OCI-LY1 (cell line): ENCODE results near the gene CAB39L.

ENCODE experiments used
- H2AFZ ChIP-seq: fragments of 200-600 bp; sonication (generic), shearing (Covaris generic); 2 replicates; pipeline ENCODE4 v1.6.0; 2014; ENCODE audit warnings: antibody characterized with exemption, mild to moderate bottlenecking, low read length
- H3F3A ChIP-seq: fragments of 200-600 bp; sonication (generic), shearing (Covaris generic); 2 replicates; pipeline ENCODE4 v1.6.0; 2014; ENCODE audit warnings: mild to moderate bottlenecking, antibody characterized with exemption, low read length, moderate library complexity; ENCODE audit not compliant: insufficient read depth
- H3K27ac ChIP-seq: fragments of 200-600 bp; sonication (generic); 2 replicates; pipeline ENCODE4 v1.5.1; 2014; ENCODE audit warnings: low read length, mixed run types, mild to moderate bottlenecking, low read depth; ENCODE audit not compliant: poor library complexity, severe bottlenecking
- H3K27me3 ChIP-seq: fragments of 200-600 bp; sonication (generic); 2 replicates; pipeline ENCODE4 v1.6.0; 2014; ENCODE audit warnings: antibody characterized with exemption, mild to moderate bottlenecking, low read length, moderate library complexity; ENCODE audit not compliant: insufficient read depth
- H3K36me3 ChIP-seq: fragments of 200-600 bp; sonication (generic); 2 replicates; pipeline ENCODE4 v1.6.1; 2014; ENCODE audit warnings: mild to moderate bottlenecking, antibody characterized with exemption, low read length, moderate library complexity, mixed read lengths; ENCODE audit not compliant: insufficient read depth
- H3K4me1 ChIP-seq: fragments of 200-600 bp; sonication (generic); 2 replicates; pipeline ENCODE4 v1.5.1; 2014; ENCODE audit warnings: mild to moderate bottlenecking, low read length, moderate library complexity; ENCODE audit not compliant: insufficient read depth, severe bottlenecking
- H3K4me2 ChIP-seq: fragments of 200-600 bp; sonication (generic), shearing (Covaris generic); 2 replicates; pipeline ENCODE4 v1.6.1; 2014; ENCODE audit warnings: low read length
- H3K4me3 ChIP-seq: fragments of 200-600 bp; sonication (generic); 2 replicates; pipeline ENCODE4 v1.5.1; 2014; ENCODE audit warnings: low read length, low read depth, mild to moderate bottlenecking, mixed read lengths; ENCODE audit not compliant: poor library complexity, severe bottlenecking
- H3K79me2 ChIP-seq: fragments of 200-600 bp; shearing (Covaris generic); 2 replicates; pipeline ENCODE4 v1.6.1; 2016; ENCODE audit warnings: mixed run types, low read length, mixed read lengths; ENCODE audit not compliant: insufficient read depth
- H3K9ac ChIP-seq: fragments of 200-600 bp; sonication (generic), shearing (Covaris generic); 2 replicates; pipeline ENCODE4 v1.6.1; 2014; ENCODE audit warnings: mild to moderate bottlenecking, low read length, mixed read lengths
- H3K9me2 ChIP-seq: fragments of 200-600 bp; sonication (generic), shearing (Covaris generic); 2 replicates; pipeline ENCODE4 v1.6.1; 2014; ENCODE audit warnings: low read depth, mild to moderate bottlenecking, low read length, mixed read lengths
- H3K9me3 ChIP-seq: fragments of 200-600 bp; shearing (Covaris generic); 2 replicates; pipeline ENCODE4 v1.6.1; 2014; ENCODE audit warnings: low read length, mixed read lengths
- H4K20me1 ChIP-seq: fragments of 200-600 bp; sonication (generic), shearing (Covaris generic); 2 replicates; pipeline ENCODE4 v1.6.0; 2016; ENCODE audit warnings: mild to moderate bottlenecking, low read length; ENCODE audit not compliant: insufficient read depth
- EZH2 ChIP-seq: fragments of 200-600 bp; sonication (generic), shearing (Covaris generic); IDR thresholded peaks from 2 replicates; pipeline ENCODE4 v1.8.0; 2017; ENCODE audit warnings: borderline replicate concordance, mixed run types, mild to moderate bottlenecking, antibody characterized with exemption, low read length, moderate library complexity, mixed read lengths
- TF ChIP-seq, protein P1 (sequence below): fragments of 200-600 bp; sonication (generic), shearing (Covaris generic); IDR thresholded peaks from 2 replicates; pipeline ENCODE4 v1.5.1; 2017; ENCODE audit warnings: mild to moderate bottlenecking, antibody characterized with exemption, low read length, moderate library complexity, mixed read lengths

CAB39L gene

DNA sequence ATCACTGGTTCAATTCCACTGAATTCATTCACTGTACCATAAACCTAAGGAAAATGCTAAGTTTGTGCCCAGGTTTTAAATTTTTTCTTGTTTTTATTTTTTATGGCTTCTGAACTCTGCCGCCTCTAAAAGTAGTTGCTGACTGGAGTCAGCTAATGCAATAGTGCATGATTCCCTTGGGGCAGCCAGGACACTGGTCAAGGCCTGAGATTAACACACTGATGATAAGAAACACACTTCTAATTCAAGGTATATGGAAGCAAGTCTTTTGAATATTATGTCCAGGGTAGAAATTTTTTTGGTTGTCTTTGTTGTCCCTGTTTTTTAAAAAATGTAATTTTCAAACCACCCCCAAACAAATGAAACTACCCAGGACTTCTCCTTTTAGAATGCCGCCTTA lies 123.9 kb downstream of the CAB39L start:
- Histone ChIP-seq H3K27ac (peak overlapping the region; percentile 35), H3K4me2 (no peak overlapping the region; the same call in 1 of the 2 replicates), H4K20me1 (no peaks in the 10 kb centered on the region), H3K27me3 (no peaks in the 10 kb centered on the region), H3F3A (no peaks in the 10 kb centered on the region), H3K9me2 (no peaks in the 10 kb centered on the region), H3K4me1 (peaks cover 20% of the 10 kb centered on the region), H3K79me2 (no peaks in the 10 kb centered on the region), H3K4me3 (no peak overlapping the region), H3K36me3 (peaks cover 62% of the 10 kb centered on the region), H2AFZ (no peak overlapping the region), H3K9me3 (no peaks in the 10 kb centered on the region), H3K9ac (no peak overlapping the region)
- TF ChIP-seq, protein P1, sequence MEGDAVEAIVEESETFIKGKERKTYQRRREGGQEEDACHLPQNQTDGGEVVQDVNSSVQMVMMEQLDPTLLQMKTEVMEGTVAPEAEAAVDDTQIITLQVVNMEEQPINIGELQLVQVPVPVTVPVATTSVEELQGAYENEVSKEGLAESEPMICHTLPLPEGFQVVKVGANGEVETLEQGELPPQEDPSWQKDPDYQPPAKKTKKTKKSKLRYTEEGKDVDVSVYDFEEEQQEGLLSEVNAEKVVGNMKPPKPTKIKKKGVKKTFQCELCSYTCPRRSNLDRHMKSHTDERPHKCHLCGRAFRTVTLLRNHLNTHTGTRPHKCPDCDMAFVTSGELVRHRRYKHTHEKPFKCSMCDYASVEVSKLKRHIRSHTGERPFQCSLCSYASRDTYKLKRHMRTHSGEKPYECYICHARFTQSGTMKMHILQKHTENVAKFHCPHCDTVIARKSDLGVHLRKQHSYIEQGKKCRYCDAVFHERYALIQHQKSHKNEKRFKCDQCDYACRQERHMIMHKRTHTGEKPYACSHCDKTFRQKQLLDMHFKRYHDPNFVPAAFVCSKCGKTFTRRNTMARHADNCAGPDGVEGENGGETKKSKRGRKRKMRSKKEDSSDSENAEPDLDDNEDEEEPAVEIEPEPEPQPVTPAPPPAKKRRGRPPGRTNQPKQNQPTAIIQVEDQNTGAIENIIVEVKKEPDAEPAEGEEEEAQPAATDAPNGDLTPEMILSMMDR, result no peak
- TF ChIP-seq EZH2, result no peak

DNA sequence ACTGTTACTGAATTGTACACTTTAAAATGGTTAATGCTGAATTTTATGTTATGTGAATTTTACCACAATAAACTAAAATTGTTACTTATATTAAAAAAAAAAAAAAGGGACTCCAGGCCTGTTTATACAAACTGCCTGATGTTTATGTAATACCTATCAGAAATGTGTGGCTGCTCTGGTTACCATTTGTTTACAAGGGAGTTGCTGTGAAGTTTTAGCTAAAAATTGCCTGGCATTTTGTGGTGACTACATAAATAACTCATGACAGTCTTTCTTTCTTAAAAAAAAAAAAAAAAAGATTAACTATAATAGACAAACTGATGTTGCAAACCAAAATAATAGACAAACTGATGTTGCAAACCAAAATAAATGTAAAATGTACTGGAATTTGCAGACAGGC lies 124.3 kb downstream of the CAB39L start:
- H3K4me2 ChIP-seq, result no peak overlapping the region
- H3K27ac ChIP-seq, result peak overlapping the region; percentile 35
- peaks cover 20% of the 10 kb centered on the region for H3K4me1 ChIP-seq
- no peaks in the 10 kb centered on the region for H3F3A ChIP-seq
- H3K9me2 ChIP-seq, result no peaks in the 10 kb centered on the region
- H2AFZ ChIP-seq, result no peak overlapping the region
- H3K9ac ChIP-seq, result no peak overlapping the region
- TF ChIP-seq, protein P1, result no peak
- no peak for TF ChIP-seq EZH2
- peaks cover 62% of the 10 kb centered on the region for H3K36me3 ChIP-seq
- no peaks in the 10 kb centered on the region for H3K27me3 ChIP-seq
- no peaks in the 10 kb centered on the region for H3K79me2 ChIP-seq
- H3K4me3 ChIP-seq, result no peak overlapping the region
- no peaks in the 10 kb centered on the region for H4K20me1 ChIP-seq
- no peaks in the 10 kb centered on the region for H3K9me3 ChIP-seq

DNA sequence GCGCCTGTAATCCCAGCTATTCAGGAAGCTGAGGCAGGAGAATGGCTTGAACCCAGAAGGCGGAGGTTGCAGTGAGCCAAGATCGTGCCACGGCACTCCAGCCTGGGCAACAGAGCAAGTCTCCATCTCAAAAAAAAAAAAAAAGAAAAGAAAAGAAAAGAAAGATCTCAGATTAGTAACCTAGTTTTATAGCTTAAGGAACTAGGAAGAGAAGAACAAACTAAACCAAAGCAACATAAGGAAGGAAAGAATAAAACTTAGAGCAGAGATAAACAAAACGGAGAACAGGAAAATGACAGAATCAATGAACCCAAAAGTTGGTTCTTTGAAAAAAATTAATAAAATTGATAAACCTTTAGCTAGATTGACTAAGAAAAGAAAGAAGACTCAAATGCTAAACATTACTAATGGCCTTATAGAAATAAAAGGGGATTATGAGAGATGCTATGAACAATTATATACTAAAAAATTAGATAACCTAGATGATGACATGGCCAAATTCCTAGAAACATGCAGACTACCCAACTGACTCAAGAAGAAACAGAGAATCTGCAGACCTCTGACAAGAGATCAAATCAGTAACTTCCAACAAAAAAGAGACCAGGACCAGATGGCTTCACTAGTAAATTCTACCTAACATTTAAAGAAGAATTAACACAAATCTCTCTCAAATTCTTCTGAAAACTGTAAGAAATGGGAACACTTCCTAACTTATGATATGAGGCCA lies 127.9 kb downstream of the CAB39L start:
- Histone ChIP-seq H3K4me2 (no peak overlapping the region), H3K4me1 (peaks cover 12% of the 10 kb centered on the region), H3F3A (no peaks in the 10 kb centered on the region), H3K79me2 (no peaks in the 10 kb centered on the region), H3K27me3 (no peaks in the 10 kb centered on the region), H4K20me1 (no peaks in the 10 kb centered on the region), H3K36me3 (peaks cover 55% of the 10 kb centered on the region), H3K9me3 (no peaks in the 10 kb centered on the region), H3K27ac (no peak overlapping the region), H3K4me3 (no peak overlapping the region), H2AFZ (no peak overlapping the region), H3K9ac (no peak overlapping the region), H3K9me2 (no peaks in the 10 kb centered on the region)
- TF ChIP-seq EZH2, result no peak
- TF ChIP-seq, protein P1, result no peak
